IMR-90 (cell line): ENCODE data around the gene AP4M1. TPM values are rescaled to one million over a fixed set of nuclear protein-coding genes. Genes with fewer than 3 reads are reported as not detected.

Experiments
- ATAC-seq: fragments of 200-7000 bp; cut with Tn5 transposase; 2 replicates; pipeline ENCODE4 v1.9.1; 2020; ENCODE audit warnings: low read depth, mild to moderate bottlenecking, moderate library complexity
- BruUV-seq: library from RNA; stranded (reverse); fragments of 400-500 nt; replicated peaks from 2 replicates; lab custom pipeline; 2021; lab: Mats Ljungman, UMichigan
- CTCF ChIA-PET: fragments of 300-600 bp; formaldehyde crosslinking; extraction: SDS; loops from one replicate; lab custom pipeline; 2021; ENCODE audit warnings: antibody characterized with exemption; lab: Yijun Ruan, JAX
- POLR2A ChIA-PET: fragments of 300-600 bp; sonication (Branson Sonifier 250); formaldehyde crosslinking; loops from one replicate; lab custom pipeline; 2022; ENCODE audit warnings: antibody characterized with exemption; ENCODE audit not compliant: unreplicated experiment; lab: Charles Lee
- DNase-seq: peaks from one replicate; pipeline ENCODE4 v3.0.0; 2013
- H2AFZ ChIP-seq: replicated peaks from 2 replicates; pipeline ENCODE3; 2013; ENCODE audit warnings: low read length, mild to moderate bottlenecking; ENCODE audit not compliant: poor library complexity
- H2AK5ac ChIP-seq: 2 replicates; pipeline ENCODE4 v1.6.1; 2013; ENCODE audit warnings: low read depth, low read length, inconsistent platforms
- H2AK9ac ChIP-seq: replicated peaks from 2 replicates; pipeline ENCODE3; 2013; ENCODE audit warnings: mild to moderate bottlenecking, low read depth, low read length, moderate library complexity; ENCODE audit not compliant: poor library complexity
- H2BK120ac ChIP-seq: 2 replicates; pipeline ENCODE4 v1.6.1; 2013; ENCODE audit warnings: low read depth, low read length, inconsistent platforms
- H2BK15ac ChIP-seq: 3 replicates; pipeline ENCODE4 v1.6.1; 2013; ENCODE audit warnings: low read depth, low read length, inconsistent platforms
- H2BK20ac ChIP-seq: 2 replicates; pipeline ENCODE4 v1.6.1; 2013; ENCODE audit warnings: low read depth, mild to moderate bottlenecking, inconsistent platforms, low read length, moderate library complexity
- H2BK5ac ChIP-seq: 2 replicates; pipeline ENCODE4 v1.6.1; 2013; ENCODE audit warnings: mild to moderate bottlenecking, low read depth, low read length, inconsistent platforms; ENCODE audit not compliant: poor library complexity, severe bottlenecking
- H3K14ac ChIP-seq: replicated peaks from 2 replicates; pipeline ENCODE4 v1.6.1; 2013; ENCODE audit warnings: low read depth, low read length, inconsistent platforms
- H3K18ac ChIP-seq: 2 replicates; pipeline ENCODE4 v1.6.1; 2013; ENCODE audit warnings: low read depth, low read length, control low read depth
- H3K23ac ChIP-seq: 2 replicates; pipeline ENCODE4 v1.6.1; 2013; ENCODE audit warnings: low read depth, low read length, inconsistent platforms
- H3K27ac ChIP-seq: 2 replicates; pipeline ENCODE4 v1.5.1; 2013; ENCODE audit warnings: mild to moderate bottlenecking, control low read depth, low read length; ENCODE audit not compliant: insufficient read depth
- H3K27me3 ChIP-seq: 2 replicates; pipeline ENCODE4 v1.6.1; 2013; ENCODE audit warnings: low read length; ENCODE audit not compliant: control insufficient read depth, insufficient read depth
- H3K36me3 ChIP-seq: 2 replicates; pipeline ENCODE4 v1.6.1; 2013; ENCODE audit warnings: low read length, mixed read lengths; ENCODE audit not compliant: control insufficient read depth, insufficient read depth
- H3K4ac ChIP-seq: 2 replicates; pipeline ENCODE4 v1.6.1; 2013; ENCODE audit warnings: low read depth, low read length, inconsistent platforms
- H3K4me1 ChIP-seq: 2 replicates; pipeline ENCODE4 v1.6.1; 2013; ENCODE audit warnings: low read length, mixed read lengths; ENCODE audit not compliant: control insufficient read depth, insufficient read depth
- H3K4me2 ChIP-seq: 2 replicates; pipeline ENCODE4 v1.6.1; 2013; ENCODE audit warnings: low read depth, mild to moderate bottlenecking, control low read depth, low read length, moderate library complexity
- H3K4me3 ChIP-seq: 2 replicates; pipeline ENCODE4 v1.5.1; 2013; ENCODE audit warnings: low read depth, mild to moderate bottlenecking, control low read depth, low read length, moderate library complexity; ENCODE audit not compliant: insufficient read depth
- H3K56ac ChIP-seq: 2 replicates; pipeline ENCODE4 v1.6.1; 2013; ENCODE audit warnings: low read length, inconsistent platforms; ENCODE audit not compliant: insufficient read depth; ENCODE audit errors: extremely low read depth
- H3K79me1 ChIP-seq, 2 experiments: 2 replicates each; pipeline ENCODE4 v1.6.1; 2013; ENCODE audit warnings: low read length in 2 of 2, inconsistent platforms in 1 of 2, low read depth in 1 of 2
- H3K9ac ChIP-seq: 2 replicates; pipeline ENCODE4 v1.6.1; 2013; ENCODE audit warnings: low read depth, low read length, control low read depth
- H3K9me1 ChIP-seq: 2 replicates; pipeline ENCODE4 v1.6.1; 2013; ENCODE audit warnings: low read length, inconsistent platforms; ENCODE audit not compliant: insufficient read depth
- H3K9me3 ChIP-seq: 2 replicates; pipeline ENCODE4 v1.6.1; 2013; ENCODE audit warnings: low read length; ENCODE audit not compliant: control insufficient read depth, insufficient read depth
- H4K20me1 ChIP-seq: 2 replicates; pipeline ENCODE4 v1.6.1; 2013; ENCODE audit warnings: low read length, inconsistent platforms; ENCODE audit not compliant: insufficient read depth
- H4K5ac ChIP-seq: 2 replicates; pipeline ENCODE4 v1.6.1; 2013; ENCODE audit warnings: mild to moderate bottlenecking, low read depth, low read length, control low read depth
- H4K8ac ChIP-seq, 2 experiments: 2 replicates each; pipeline ENCODE4 v1.6.1; 2013; ENCODE audit warnings: low read depth in 2 of 2, low read length in 2 of 2, control low read depth in 1 of 2, inconsistent platforms in 1 of 2
- H4K91ac ChIP-seq: 2 replicates; pipeline ENCODE4 v1.6.1; 2013; ENCODE audit warnings: low read depth, low read length, inconsistent platforms; ENCODE audit not compliant: insufficient read depth
- MAZ ChIP-seq: IDR thresholded peaks from 2 replicates; pipeline ENCODE4 v1.6.1; 2012; ENCODE audit warnings: low read depth, mild to moderate bottlenecking, low read length, improper control_type of control experiment, moderate library complexity, borderline replicate concordance
- WGBS, 2 experiments: methylation state at CpG; one replicate each; pipeline versions ENCODE4 v1.1.5 to v1.1.7; 2013; ENCODE audit warnings: missing lambda C conversion rate in 2 of 2; ENCODE audit not compliant: insufficient read length in 1 of 2; ENCODE audit errors: extremely low coverage in 2 of 2; 5-methylcytosine and 5-hydroxymethylcytosine counted together
- dilution Hi-C: fragments of 300-500 bp; cut with HindIII; formaldehyde crosslinking; loops from one replicate; pipeline ENCODE4 v1.14.3; 2018; ENCODE audit warnings: low sequenced_read_pairs; ENCODE audit not compliant: unreplicated experiment
- in situ Hi-C: fragments of 300-500 bp; cut with MboI; formaldehyde crosslinking; loops from 3 replicates; pipeline ENCODE4 v1.14.3; 2019; ENCODE audit warnings: low sequenced_read_pairs, inconsistent platforms, mixed read lengths
- intact Hi-C: fragments of 100-400 bp; cut with micrococcal nuclease; formaldehyde crosslinking; loops from 2 replicates; pipeline ENCODE4 v1.10.0; 2022
- polyA plus RNA-seq, 3 experiments: library from polyadenylated mRNA; depleted of rRNA; stranded (reverse); fragments of >200 nt; gene quantifications; 2 replicates each; pipeline ENCODE4 v1.2.3, GENCODE V29; 2012; ENCODE audit warnings: low replicate concordance in 1 of 3
- total RNA-seq: library from RNA; depleted of rRNA; stranded (reverse); fragments of >200 nt; gene quantifications from 2 replicates; pipeline ENCODE4 v1.2.3, GENCODE V29; 2012

The AP4M1 gene
- total and polyA plus RNA-seq, 2 of the 4 experiments (the other 2 are of a cell fraction): 21.1 to 21.4 TPM

GRCh38 chr7:100064162-100064561, 37.3 kb upstream of the AP4M1 start:
- H4K91ac ChIP-seq: no peak overlapping the region
- H4K5ac ChIP-seq: no peak overlapping the region
- TF ChIP-seq MAZ: no peak
- no peak overlapping the region for H2BK5ac ChIP-seq
- no peak overlapping the region for H2BK15ac ChIP-seq
- no peaks in the 10 kb centered on the region for H3K27me3 ChIP-seq
- no peaks in the 10 kb centered on the region for H4K20me1 ChIP-seq
- no peak overlapping the region for H2AK9ac ChIP-seq
- no peak overlapping the region for H3K23ac ChIP-seq
- peaks cover 9% of the 10 kb centered on the region for H3K9me3 ChIP-seq
- CTCF ChIA-PET: interaction anchor here (1.8 kb wide), 1 partner anchor 11 kb away, joined by 5 read pairs; no protein-coding TSS in a partner anchor
- H3K4me3 ChIP-seq: no peak overlapping the region
- H2AK5ac ChIP-seq: no peak overlapping the region
- no peak overlapping the region for H3K27ac ChIP-seq
- POLR2A ChIA-PET: no interaction called here
- H2BK120ac ChIP-seq: no peak overlapping the region
- H3K4me1 ChIP-seq: peaks cover 2% of the 10 kb centered on the region; the same call in 1 of the 2 replicates
- in situ Hi-C loops: no loop called here
- H3K56ac ChIP-seq: no peak overlapping the region
- dilution Hi-C loops: no loop called here
- no peak overlapping the region for H3K4ac ChIP-seq
- intact Hi-C loops: no loop called here
- no peak overlapping the region for H3K4me2 ChIP-seq
- H2BK20ac ChIP-seq: no peak overlapping the region
- H3K79me1 ChIP-seq: peaks cover 4 to 5% of the 10 kb centered on the region in 2 experiments; a peak in 2 of 4 replicates
- DNase-seq (no peak), ATAC-seq (no peak)
- H3K14ac ChIP-seq: no peak overlapping the region
- H4K8ac ChIP-seq: no peak overlapping the region
- BruUV-seq: no TSS peak
- H3K36me3 ChIP-seq: peaks cover 41% of the 10 kb centered on the region
- H3K18ac ChIP-seq: no peak overlapping the region
- 0 out of 2 replicates have a peak, but pooled peaks cover 3% of the 10 kb centered on the region for H3K9me1 ChIP-seq
- 100% methylated on average over 1 of the region's 9 CpGs; no CpG with 5 or more reads in 1 of the 2 experiments for WGBS, 2 experiments
- no peak overlapping the region for H3K9ac ChIP-seq
- no peak overlapping the region for H2AFZ ChIP-seq
